ENCODE measurements around the gene AKIP1. TPM values are rescaled to one million over a fixed set of nuclear protein-coding genes. Genes with fewer than 3 reads are reported as not detected.

AKIP1 gene
- 10 to 100 TPM; 12.4 to 26.2 (median 18.8) TPM for total RNA-seq
- polyA plus RNA-seq = 10 to 100 TPM; 20.8 to 42.3 TPM
- long read RNA-seq, donor 1, transcript AKIP1-203 (6 exons, 1,327 nt) = minor isoform, 16 of 100 reads
- long read RNA-seq, donor 1, transcript AKIP1-204 (4 exons, 1,084 nt) = major isoform, 26 of 100 reads
- long read RNA-seq, donor 1, transcript AKIP1-201 (5 exons, 1,247 nt) = minor isoform, 19 of 100 reads
- long read RNA-seq, donor 1, transcript AKIP1-210 (5 exons, 1,022 nt) = minor isoform, 21 of 100 reads
- long read RNA-seq, donor 1, partial matches to known transcripts = 3 of 100 reads
- long read RNA-seq, donor 1, other reads (novel, unspliced or antisense) = 12 of 100 reads
- long read RNA-seq, donor 2, transcript AKIP1-201 (5 exons, 1,247 nt) = minor isoform, 8 of 25 reads
- long read RNA-seq, donor 2, transcript AKIP1-204 (4 exons, 1,084 nt) = major isoform, 12 of 25 reads
- long read RNA-seq, donor 2, partial matches to known transcripts = 0 of 25 reads
- long read RNA-seq, donor 2, other reads (novel, unspliced or antisense) = 0 of 25 reads
- long read RNA-seq, donor 3, transcript AKIP1-204 (4 exons, 1,084 nt) = major isoform, 11 of 32 reads
- long read RNA-seq, donor 3, transcript AKIP1-210 (5 exons, 1,022 nt) = minor isoform, 7 of 32 reads
- long read RNA-seq, donor 3, transcript AKIP1-201 (5 exons, 1,247 nt) = minor isoform, 5 of 32 reads
- long read RNA-seq, donor 3, partial matches to known transcripts = 0 of 32 reads
- long read RNA-seq, donor 3, other reads (novel, unspliced or antisense) = 4 of 32 reads

- H3K36me3 ChIP-seq = no peaks in the 10 kb centered on the region
- no peaks in the 10 kb centered on the region for H3K9me3 ChIP-seq
- DNase-seq = peak; percentile 97 to 98 (median 98)
- intact Hi-C loops (cut with DNase I) = loop anchor here in 2 of 4 donors (2.0 to 5.0 kb wide), 2 partner anchors 39 to 52 kb away; no protein-coding TSS in a partner anchor
- peaks cover 6% of the 10 kb centered on the region for H3K4me1 ChIP-seq (ENCODE audit: insufficient read depth)
- no peaks in the 10 kb centered on the region for H3K27me3 ChIP-seq
- TF ChIP-seq, protein P1, sequence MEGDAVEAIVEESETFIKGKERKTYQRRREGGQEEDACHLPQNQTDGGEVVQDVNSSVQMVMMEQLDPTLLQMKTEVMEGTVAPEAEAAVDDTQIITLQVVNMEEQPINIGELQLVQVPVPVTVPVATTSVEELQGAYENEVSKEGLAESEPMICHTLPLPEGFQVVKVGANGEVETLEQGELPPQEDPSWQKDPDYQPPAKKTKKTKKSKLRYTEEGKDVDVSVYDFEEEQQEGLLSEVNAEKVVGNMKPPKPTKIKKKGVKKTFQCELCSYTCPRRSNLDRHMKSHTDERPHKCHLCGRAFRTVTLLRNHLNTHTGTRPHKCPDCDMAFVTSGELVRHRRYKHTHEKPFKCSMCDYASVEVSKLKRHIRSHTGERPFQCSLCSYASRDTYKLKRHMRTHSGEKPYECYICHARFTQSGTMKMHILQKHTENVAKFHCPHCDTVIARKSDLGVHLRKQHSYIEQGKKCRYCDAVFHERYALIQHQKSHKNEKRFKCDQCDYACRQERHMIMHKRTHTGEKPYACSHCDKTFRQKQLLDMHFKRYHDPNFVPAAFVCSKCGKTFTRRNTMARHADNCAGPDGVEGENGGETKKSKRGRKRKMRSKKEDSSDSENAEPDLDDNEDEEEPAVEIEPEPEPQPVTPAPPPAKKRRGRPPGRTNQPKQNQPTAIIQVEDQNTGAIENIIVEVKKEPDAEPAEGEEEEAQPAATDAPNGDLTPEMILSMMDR (IDR thresholded peaks at IDR 0.05) = no peak
- peak; percentile 57 for TF ChIP-seq POLR2A (IDR thresholded peaks at IDR 0.05)
- no peak for TF ChIP-seq EP300 (IDR thresholded peaks at IDR 0.05)
- H3K4me3 ChIP-seq = peak within 1 kb of the TSS; percentile 83
- peak within 1 kb of the TSS; percentile 78 to 82 for H3K27ac ChIP-seq
- WGBS, 3 donors = 0 to 1% (median 0%) methylated on average over 63 to 68 of the region's 68 CpGs
Measured at GRCh38 chr11:8911029-8911823, at the start of gene AKIP1. Gene AKIP1 (plus strand): TSS chr11:8911189. CDS start chr11:8911450, 261 bp downstream.

DNA sequence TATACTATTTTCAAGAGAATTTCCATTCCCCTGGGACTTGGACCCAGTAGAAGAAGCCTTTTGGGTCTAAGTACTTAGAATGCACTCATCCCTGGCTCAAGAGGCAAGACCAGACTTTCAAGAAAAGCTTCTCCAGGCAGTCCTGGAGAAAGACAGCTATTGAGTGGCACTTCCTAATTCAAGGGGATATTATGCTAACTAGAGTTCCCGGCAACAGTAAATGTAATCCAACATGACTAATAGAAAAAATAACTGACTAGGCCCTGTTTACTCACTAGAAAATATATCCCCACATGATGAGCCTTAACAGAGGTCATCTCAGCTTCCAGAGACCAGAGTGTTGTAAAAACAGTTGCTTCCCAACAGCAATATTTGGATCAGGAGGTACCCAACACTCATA is 47.2 kb upstream of the AKIP1 start:
- Histone ChIP-seq H3K27ac (no peak overlapping the region), H3K9me3 (no peaks in the 10 kb centered on the region), H3K27me3 (no peaks in the 10 kb centered on the region), H3K4me1 (ENCODE audit: insufficient read depth) (peaks cover 8% of the 10 kb centered on the region), H3K36me3 (no peaks in the 10 kb centered on the region), H3K4me3 (no peak overlapping the region)
- WGBS, 3 donors = 28 to 43% (median 41%) methylated on average over 1 of the region's 1 CpG
- intact Hi-C loops (cut with DNase I) = no loop called here
- no peak for DNase-seq
- TF ChIP-seq POLR2A (IDR thresholded peaks at IDR 0.05) (no peak), EP300 (IDR thresholded peaks at IDR 0.05) (no peak)
- TF ChIP-seq, protein P1 (IDR thresholded peaks at IDR 0.05) = no peak

DNA sequence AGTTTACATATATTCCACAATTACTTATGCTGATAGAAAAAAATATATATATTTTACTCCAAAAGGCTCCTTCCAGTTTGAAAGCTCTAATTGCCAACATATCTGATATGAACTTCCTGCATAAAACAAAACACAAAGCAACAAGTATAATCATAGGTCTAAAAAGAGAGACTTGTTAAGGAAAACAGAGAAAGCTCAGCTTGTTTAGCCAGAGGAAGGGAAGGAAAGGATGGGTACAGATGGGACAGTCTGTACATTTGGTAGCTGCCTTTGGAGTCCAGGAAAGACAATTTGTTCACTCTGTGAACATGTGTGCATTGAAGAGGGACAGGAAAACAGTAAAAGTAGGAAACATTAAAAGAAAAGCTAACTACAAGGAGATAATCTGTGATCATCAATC is 45.7 kb upstream of the AKIP1 start:
- intact Hi-C loops (cut with DNase I) = no loop called here
- DNase-seq = no peak
- no peak for TF ChIP-seq POLR2A (IDR thresholded peaks at IDR 0.05)
- no peak for TF ChIP-seq EP300 (IDR thresholded peaks at IDR 0.05)
- TF ChIP-seq, protein P1 (IDR thresholded peaks at IDR 0.05) = no peak
- H3K4me3 ChIP-seq = no peak overlapping the region
- no peaks in the 10 kb centered on the region for H3K9me3 ChIP-seq
- no peak overlapping the region for H3K27ac ChIP-seq
- no peaks in the 10 kb centered on the region for H3K36me3 ChIP-seq
- peaks cover 9% of the 10 kb centered on the region for H3K4me1 ChIP-seq (ENCODE audit: insufficient read depth)
- no peaks in the 10 kb centered on the region for H3K27me3 ChIP-seq

- DNase-seq = no peak
- TF ChIP-seq, protein P1 (IDR thresholded peaks at IDR 0.05) = no peak
- TF ChIP-seq EP300 (IDR thresholded peaks at IDR 0.05) (no peak), POLR2A (IDR thresholded peaks at IDR 0.05) (no peak)
- Histone ChIP-seq H3K27me3 (no peaks in the 10 kb centered on the region), H3K9me3 (no peaks in the 10 kb centered on the region), H3K4me3 (no peak overlapping the region), H3K4me1 (ENCODE audit: insufficient read depth) (peaks cover 11% of the 10 kb centered on the region), H3K36me3 (no peaks in the 10 kb centered on the region), H3K27ac (no peak overlapping the region)
- 68 to 72% (median 71%) methylated on average over 6 of the region's 6 CpGs for WGBS, 3 donors
- intact Hi-C loops (cut with DNase I) = no loop called here
Measured at GRCh38 chr11:8867035-8867434, 44.0 kb upstream of the AKIP1 start.
